Ecto neural progenitor cell (in vitro differentiated cells): ENCODE measurements around the gene EBF4.
"Not testable (repeated sequence)": the region's sequence is repeated elsewhere in the genome, so short reads cannot be mapped to it uniquely, and the experiment has no call there.

ENCODE experiments used
- DNase-seq: peaks from one replicate; pipeline ENCODE4 v3.0.0-alpha.2; 2018; ENCODE audit warnings: low spot score

The EBF4 gene

GRCh38 chr20:2796011-2796660 is 103.6 kb downstream of the EBF4 start:
- DNase-seq: no peak

- DNase-seq: no peak
These were observed 104.8 kb downstream of the EBF4 start for GRCh38 chr20:2797136-2797983.

- DNase-seq: no peak
These were observed 105.7 kb downstream of the EBF4 start for GRCh38 chr20:2798095-2798805.

- DNase-seq: no peak
These were observed 106.2 kb downstream of the EBF4 start for GRCh38 chr20:2798814-2799213.

GRCh38 chr20:2799271-2799670 is 106.7 kb downstream of the EBF4 start:
- no peak for DNase-seq

GRCh38 chr20:2799688-2800520 is 107.3 kb downstream of the EBF4 start:
- DNase-seq: peak; percentile 68

GRCh38 chr20:2800521-2801285 is 108.1 kb downstream of the EBF4 start, which contains the start of gene CPXM1:
Gene CPXM1, minus strand, starts transcription at chr20:2800627. Its CDS starts 55 bp downstream, at chr20:2800572.
- DNase-seq: peak; percentile 85

GRCh38 chr20:2801286-2801728 is 108.7 kb downstream of the EBF4 start:
- DNase-seq: no peak

GRCh38 chr20:2804041-2804828 is 111.7 kb downstream of the EBF4 start:
- no peak for DNase-seq

GRCh38 chr20:2804852-2805688 is 112.5 kb downstream of the EBF4 start:
- DNase-seq: peak; percentile 66

GRCh38 chr20:2805689-2806350 is 113.2 kb downstream of the EBF4 start:
- DNase-seq: no peak

GRCh38 chr20:2806351-2806701 is 113.7 kb downstream of the EBF4 start:
- no peak for DNase-seq

GRCh38 chr20:2807019-2807418 is 114.4 kb downstream of the EBF4 start:
- DNase-seq: no peak

GRCh38 chr20:2807929-2808328 is 115.3 kb downstream of the EBF4 start:
- DNase-seq: not testable (repeated sequence)

- DNase-seq: no peak
These were observed 117.1 kb downstream of the EBF4 start for GRCh38 chr20:2809690-2810089.
